Measurements from ENCODE around the gene CSNK2B. TPM values are rescaled to one million over a fixed set of nuclear protein-coding genes. Genes with fewer than 3 reads are reported as not detected.

Gene CSNK2B
- polyA plus RNA-seq = 100 to 1,000 TPM; 103 to 186 (median 172) TPM

DNA sequence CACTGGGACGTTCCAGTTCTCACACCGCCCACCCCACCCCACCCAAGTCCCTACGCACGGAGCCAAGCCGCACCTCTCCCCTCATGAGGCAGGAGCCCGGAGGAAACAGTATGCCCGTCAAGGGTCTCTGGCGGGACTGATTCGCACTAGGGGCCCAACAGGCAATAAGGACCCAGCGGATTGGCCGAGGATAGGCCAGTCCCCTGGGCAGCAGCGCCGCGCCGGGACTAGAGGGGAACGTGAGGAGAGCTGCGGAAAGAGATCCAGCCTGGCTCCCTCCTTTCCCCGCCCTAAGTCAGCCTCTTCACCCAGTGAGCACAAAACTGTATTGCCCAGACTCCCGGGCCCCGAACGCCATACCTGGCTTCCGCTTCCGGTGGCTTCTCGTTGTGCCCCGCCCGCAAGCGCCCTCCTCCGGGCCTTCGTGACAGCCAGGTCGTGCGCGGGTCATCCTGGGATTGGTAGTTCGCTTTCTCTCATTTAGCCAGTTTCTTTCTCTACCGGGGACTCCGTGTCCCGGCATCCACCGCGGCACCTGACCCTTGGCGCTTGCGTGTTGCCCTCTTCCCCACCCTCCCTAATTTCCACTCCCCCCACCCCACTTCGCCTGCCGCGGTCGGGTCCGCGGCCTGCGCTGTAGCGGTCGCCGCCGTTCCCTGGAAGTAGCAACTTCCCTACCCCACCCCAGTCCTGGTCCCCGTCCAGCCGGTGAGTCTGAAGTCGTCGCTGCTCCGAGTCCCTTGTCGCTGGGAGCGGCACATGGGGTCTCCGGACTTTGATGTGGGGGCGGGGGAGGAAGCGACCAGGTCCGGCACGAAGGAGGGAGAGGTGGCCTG is at the start of gene CSNK2B:
Gene CSNK2B, plus strand, starts transcription at position 580 of the 836 bp plus-strand sequence. CDS start 752 bp downstream, outside the sequence.
- peak within 1 kb of the TSS; percentile 79 for H3K27ac ChIP-seq (ENCODE audit: low read depth, low read length)
- WGBS, 3 donors = 0% methylated on average over 62 to 63 of the region's 63 CpGs

DNA sequence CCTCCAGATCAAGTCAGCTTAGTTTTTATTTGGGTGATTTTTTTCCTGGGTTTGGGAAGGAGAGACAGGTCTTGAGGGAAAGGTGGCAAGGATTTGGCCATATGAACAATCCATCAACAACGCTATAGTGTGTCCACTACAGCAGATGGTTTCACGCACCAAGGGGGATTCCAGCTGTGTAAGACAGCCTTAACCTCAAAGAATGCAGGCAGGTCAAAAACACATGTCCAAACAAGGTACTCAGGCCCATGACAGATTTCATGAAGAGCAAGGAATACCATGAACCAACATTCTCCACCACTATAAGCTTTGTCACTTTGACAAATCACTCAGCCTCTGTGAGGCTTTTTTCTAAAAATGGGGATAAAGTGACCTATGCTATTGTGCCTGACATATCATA is 48.9 kb upstream of the CSNK2B start:
- no peak overlapping the region for H3K27ac ChIP-seq (ENCODE audit: low read depth, low read length)
- WGBS, 3 donors = 77 to 86% (median 80%) methylated on average over 2 of the region's 2 CpGs

DNA sequence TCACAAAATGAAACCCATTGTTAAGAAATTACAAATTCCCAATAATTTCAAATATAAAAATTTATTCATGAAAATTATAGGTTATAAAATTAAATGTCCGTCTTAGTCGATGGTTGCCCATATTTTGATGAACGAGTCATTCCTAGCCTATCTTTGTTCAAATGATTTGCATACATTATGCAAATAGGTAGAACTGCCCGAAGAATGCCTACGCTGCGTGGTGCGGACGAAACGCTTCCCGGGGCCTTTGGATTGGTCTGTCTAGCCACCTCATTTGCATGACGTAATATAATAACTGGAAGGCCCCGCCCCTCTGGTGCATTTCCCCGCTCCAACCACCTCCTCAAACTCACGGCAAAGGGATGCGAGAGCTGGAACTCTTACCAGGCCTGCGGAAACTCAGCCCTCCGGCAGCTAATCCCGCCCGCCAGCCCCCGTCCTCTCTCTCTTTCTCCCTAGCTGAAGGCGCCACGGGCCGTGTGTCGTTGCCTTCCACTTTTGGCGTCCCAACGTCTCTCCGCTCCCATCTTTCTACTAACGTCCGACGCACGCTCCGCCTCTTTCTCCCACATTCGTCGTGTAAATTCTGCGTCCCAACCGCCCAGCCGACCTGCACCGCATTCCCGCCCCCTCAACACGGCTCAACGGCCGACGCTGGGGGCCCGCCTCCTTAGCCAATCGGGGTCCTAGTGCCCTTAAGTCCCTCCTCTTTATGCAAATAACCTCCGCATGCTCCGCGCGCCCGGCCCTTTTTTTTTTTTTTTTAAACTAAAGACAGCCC is 45.9 kb upstream of the CSNK2B start:
- 0 to 1% (median 0%) methylated on average over 50 of the region's 50 CpGs for WGBS, 3 donors

DNA sequence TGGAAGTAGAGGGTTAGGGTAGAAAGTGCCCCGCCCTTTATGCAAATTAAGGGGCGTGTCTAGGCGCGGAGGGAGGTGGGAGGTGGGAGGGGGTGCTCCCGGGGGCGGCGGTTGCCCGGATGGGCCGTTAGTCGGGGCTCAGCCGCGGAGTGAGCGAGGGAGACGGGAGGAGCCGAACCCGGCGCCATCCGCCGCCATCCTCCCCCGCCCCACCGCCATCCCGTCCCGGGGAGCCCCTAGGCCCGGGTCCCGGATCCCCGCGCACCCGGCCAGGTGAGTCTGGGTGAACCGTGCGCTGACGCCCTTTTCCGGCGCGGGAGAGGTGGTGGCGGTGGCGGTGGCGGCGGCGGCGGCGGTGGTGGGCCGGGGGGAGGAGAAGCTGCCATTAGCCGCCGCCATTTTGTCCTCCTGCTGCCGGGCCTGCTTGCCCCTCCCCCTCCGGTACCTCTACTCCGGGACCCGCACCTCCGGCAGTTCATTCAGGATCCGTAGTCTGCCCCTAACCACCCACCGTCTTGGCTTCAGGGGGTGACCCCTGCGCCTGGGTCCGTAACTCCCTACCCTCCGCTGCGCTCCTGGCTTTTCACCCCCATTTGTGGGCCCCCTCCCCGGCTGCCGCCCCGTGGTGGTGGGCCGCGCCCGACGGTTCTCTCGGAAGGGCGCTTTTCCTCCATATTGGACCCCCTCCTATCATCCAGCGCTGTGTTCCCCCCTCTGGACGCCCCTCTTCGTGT is 45.1 kb upstream of the CSNK2B start, which contains the start of gene PRRC2A:
Gene PRRC2A, plus strand, starts transcription at position 130 of the 734 bp plus-strand sequence. CDS start 2,075 bp downstream, outside the sequence.
- peak within 1 kb of the TSS; percentile 86 for H3K27ac ChIP-seq (ENCODE audit: low read depth, low read length)
- 0 to 1% (median 1%) methylated on average over 43 to 60 of the region's 67 CpGs for WGBS, 3 donors

More for the DNA sequence above, 45.9 kb upstream of the CSNK2B start:
- H3K27ac ChIP-seq (ENCODE audit: low read depth, low read length) = peak overlapping the region; percentile 75

DNA sequence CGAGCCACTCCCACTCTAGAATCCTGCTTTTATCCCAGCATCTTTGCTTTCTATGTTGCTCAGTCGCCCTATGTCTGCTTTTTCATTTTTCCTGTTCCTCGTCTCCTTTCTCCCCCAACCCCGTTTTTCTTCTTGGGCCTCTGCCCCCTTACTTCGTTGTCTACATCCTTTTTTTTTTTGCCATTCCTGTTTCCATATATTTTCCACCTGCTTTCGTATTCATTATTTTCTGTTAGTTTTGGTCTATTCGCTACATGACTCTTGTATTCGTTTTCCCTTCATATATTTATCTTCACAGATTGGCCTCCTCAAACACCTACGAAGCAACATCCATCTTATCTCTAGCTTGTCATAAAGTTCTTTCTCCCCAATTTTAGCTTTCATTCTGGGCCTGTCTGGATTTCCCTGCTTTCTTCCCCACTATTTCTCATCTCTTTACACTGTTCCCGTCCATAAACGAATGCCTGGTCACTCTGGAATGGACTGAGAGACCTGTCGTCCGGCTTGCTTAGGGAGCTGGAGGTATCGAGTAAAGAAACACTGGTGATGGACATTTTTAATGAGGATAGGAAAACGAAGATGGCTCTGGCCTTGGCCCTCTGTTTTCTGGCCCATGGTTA is 44.5 kb upstream of the CSNK2B start:
- 9 to 15% (median 14%) methylated on average over 15 of the region's 15 CpGs for WGBS, 3 donors
- H3K27ac ChIP-seq (ENCODE audit: low read depth, low read length) = peak overlapping the region; percentile 86

DNA sequence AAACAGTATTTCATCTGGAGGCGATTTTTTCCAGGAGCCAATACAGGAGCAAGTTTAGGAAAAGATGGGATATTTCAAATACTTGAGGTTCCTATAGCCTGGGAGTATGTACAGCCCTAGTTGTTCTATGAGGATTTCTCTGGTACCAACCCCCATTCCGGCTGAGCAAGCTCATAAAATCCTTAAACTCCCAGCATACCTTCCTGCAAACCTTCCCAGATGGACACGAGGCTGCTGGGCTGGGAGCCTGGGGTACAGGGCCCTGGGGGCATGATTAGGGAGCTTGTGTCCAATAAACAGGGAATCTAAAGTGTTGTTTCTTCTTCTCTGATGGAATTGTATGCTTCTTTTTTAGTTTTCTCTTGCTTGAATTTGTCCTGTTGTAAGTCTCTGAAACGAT is 43.9 kb upstream of the CSNK2B start:
- WGBS, 3 donors = 31 to 40% (median 39%) methylated on average over 4 of the region's 4 CpGs

DNA sequence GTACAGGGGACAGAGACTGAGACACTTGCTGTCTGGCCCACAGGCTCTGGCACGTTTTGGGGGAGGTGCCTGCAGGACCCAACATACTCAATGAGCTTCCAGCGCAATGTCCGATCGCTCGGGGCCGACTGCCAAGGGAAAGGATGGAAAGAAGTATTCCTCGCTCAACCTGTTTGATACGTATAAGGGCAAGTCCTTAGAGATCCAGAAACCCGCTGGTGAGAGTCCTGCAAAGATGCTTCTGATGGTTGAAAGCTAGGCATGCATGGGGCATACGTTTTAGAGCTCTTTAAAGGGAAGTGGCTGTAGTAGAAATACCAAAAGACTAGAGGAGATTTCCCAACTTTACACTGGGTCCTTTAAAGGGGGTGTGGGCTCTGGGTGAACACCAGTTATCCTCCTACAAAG is 43.2 kb upstream of the CSNK2B start:
- WGBS, 3 donors = 43 to 57% (median 55%) methylated on average over 10 of the region's 10 CpGs
- H3K27ac ChIP-seq (ENCODE audit: low read depth, low read length) = no peak overlapping the region

More for the DNA sequence above, 43.9 kb upstream of the CSNK2B start:
- H3K27ac ChIP-seq (ENCODE audit: low read depth, low read length) = no peak overlapping the region

DNA sequence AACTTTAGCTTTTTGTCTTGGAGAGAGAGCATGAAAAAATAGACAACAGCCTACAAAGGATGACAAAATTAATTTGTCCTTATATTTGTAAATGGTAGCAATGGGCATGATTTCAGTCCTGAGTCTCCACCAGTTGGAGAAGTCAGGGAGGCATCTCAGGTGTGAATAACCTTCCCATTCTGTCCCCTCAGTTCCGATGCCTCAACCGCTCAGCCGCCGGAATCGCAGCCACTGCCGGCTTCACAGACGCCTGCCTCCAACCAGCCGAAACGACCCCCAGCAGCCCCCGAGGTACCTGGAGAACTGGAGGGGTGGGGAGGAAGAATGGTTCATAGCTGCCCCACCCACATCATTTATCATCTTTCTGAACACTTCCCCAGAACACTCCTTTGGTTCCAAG is 41.8 kb upstream of the CSNK2B start:
- 88 to 90% (median 89%) methylated on average over 10 of the region's 10 CpGs for WGBS, 3 donors
- no peak overlapping the region for H3K27ac ChIP-seq (ENCODE audit: low read depth, low read length)

DNA sequence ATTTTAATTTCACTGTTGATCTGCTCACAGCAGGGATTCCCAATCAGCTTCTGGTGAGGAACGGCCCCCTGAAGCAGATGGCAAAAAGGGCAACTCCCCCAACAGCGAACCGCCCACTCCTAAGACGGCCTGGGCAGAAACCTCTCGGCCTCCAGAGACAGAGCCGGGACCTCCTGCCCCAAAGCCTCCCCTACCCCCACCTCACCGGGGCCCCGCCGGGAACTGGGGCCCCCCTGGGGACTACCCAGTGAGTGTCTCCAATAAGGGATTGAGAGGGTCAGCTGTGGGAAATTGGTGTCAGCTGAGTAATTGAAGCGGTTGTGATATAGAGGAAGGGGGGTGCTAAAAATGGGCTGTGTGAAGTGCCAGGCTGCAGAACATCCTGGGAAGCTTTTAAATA is 38.9 kb upstream of the CSNK2B start:
- 87 to 93% (median 88%) methylated on average over 10 of the region's 10 CpGs for WGBS, 3 donors
- H3K27ac ChIP-seq (ENCODE audit: low read depth, low read length) = no peak overlapping the region

DNA sequence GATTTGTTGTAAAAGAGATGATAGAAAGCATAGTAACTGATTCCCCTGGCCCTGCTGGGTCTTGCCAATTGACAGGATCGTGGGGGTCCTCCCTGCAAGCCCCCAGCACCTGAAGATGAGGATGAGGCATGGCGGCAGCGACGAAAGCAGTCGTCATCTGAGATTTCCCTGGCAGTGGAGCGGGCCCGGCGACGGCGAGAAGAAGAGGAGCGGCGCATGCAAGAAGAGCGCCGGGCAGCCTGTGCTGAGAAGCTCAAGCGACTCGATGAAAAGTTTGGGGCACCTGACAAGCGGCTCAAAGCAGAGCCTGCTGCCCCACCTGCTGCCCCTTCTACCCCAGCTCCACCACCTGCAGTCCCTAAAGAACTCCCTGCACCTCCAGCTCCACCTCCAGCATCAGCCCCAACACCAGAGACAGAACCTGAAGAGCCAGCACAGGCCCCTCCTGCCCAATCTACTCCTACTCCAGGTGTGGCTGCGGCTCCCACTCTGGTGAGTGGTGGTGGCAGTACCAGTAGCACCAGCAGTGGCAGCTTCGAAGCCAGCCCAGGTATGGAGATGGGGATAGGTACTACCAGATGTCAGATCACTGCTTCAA is 38.1 kb upstream of the CSNK2B start:
- WGBS, 3 donors = 94 to 98% (median 98%) methylated on average over 19 of the region's 19 CpGs
- no peak overlapping the region for H3K27ac ChIP-seq (ENCODE audit: low read depth, low read length)

DNA sequence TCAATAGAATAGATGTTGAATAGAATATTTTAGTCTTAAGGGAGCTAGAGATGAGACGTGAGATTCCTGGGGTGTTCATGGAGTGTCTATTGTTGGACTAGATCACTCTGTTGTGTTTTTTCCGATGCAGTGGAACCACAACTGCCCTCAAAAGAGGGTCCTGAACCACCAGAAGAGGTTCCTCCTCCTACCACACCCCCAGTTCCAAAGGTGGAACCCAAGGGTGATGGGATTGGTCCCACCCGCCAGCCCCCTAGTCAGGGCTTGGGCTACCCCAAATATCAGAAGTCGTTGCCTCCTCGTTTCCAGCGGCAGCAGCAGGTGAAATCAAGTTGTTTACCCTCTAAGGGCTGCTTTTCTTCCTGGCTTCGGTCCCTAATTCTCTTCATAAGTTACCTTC is 36.9 kb upstream of the CSNK2B start:
- 91 to 93% (median 92%) methylated on average over 7 of the region's 7 CpGs for whole genome bisulfite sequencing, 3 donors
- no peak overlapping the region for H3K27ac ChIP-seq (ENCODE audit: low read depth, low read length)

DNA sequence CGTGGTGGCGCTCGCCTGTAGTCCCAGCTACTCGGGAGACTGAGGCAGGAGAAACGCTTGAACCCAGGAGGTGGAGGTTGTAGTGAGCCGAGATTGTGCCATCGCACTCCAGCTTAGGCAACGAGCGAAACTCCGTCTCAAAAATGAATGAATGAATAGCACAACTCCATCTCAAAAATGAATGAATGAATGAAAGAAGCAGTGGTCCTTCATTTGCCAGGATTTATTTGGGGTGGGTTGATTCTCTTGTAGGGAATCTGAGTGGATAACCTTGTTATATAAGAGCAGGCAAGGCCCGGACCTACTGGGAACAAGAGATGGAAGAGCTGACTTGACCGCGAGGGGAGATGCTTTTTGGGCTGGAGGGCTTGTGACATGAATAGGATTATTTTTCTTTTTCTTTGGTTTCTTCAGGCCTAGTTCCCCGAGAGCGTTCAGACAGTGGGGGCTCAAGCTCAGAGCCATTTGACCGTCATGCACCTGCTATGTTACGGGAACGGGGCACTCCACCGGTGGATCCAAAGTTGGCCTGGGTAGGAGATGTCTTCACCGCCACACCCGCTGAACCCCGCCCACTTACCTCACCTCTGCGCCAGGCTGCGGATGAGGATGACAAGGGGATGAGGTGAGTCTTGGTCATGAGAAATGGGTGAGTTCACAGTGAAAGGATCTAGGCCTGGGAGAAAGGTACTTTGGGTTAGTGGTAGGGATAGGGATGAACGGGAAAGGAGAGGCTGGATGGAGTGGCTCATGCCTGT is 35.5 kb upstream of the CSNK2B start:
- no peak overlapping the region for H3K27ac ChIP-seq (ENCODE audit: low read depth, low read length)
- WGBS, 3 donors = 90 to 93% (median 92%) methylated on average over 25 of the region's 25 CpGs

DNA sequence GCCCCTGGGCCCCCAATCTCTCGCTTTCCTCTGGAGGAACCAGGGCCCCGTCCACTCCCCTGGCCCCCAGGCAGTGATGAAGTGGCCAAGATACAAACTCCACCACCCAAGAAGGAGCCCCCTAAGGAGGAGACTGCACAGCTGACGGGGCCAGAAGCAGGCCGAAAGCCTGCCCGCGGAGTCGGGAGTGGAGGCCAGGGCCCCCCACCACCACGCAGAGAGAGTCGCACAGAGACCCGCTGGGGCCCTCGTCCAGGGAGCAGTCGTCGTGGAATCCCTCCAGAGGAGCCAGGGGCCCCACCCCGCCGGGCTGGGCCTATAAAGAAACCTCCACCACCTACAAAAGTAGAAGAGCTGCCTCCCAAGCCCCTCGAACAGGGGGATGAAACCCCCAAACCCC is 34.7 kb upstream of the CSNK2B start:
- 77 to 90% (median 83%) methylated on average over 15 to 16 of the region's 16 CpGs for WGBS, 3 donors
- H3K27ac ChIP-seq (ENCODE audit: low read depth, low read length) = no peak overlapping the region

DNA sequence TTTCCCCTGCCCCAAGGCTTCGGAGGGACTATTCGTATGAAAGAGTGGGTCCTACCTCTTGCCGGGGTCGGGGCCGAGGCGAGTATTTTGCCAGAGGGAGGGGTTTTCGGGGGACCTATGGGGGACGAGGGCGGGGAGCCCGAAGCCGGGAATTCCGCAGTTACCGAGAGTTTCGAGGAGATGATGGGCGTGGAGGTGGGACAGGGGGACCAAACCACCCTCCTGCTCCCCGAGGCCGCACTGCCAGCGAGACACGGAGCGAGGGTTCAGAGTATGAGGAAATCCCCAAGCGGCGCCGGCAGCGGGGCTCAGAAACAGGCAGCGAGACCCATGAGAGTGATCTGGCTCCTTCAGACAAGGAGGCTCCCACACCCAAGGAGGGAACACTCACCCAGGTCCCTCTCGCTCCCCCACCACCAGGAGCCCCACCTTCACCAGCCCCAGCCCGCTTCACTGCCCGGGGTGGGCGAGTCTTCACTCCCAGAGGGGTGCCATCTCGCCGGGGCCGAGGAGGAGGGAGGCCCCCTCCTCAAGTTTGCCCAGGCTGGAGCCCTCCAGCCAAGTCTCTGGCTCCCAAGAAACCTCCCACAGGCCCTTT is 34.1 kb upstream of the CSNK2B start:
- no peak overlapping the region for H3K27ac ChIP-seq (ENCODE audit: low read depth, low read length)
- WGBS, 3 donors = 89 to 92% (median 89%) methylated on average over 30 to 32 of the region's 32 CpGs

DNA sequence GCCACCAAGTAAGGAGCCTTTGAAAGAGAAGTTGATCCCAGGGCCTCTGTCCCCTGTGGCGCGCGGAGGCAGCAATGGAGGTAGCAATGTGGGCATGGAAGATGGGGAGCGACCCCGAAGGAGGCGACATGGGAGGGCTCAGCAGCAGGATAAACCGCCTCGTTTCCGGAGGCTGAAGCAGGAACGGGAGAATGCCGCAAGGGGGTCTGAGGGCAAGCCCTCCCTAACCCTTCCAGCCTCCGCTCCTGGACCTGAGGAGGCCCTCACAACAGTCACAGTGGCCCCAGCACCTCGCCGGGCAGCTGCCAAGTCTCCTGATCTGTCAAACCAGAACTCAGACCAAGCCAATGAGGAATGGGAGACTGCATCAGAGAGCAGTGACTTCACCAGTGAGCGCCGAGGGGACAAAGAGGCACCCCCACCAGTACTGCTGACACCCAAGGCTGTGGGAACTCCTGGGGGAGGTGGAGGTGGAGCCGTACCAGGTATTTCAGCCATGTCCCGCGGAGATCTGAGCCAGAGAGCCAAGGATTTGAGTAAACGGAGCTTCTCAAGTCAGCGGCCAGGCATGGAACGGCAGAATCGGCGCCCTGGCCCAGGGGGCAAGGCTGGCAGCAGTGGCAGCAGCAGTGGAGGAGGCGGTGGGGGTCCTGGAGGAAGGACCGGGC is 33.5 kb upstream of the CSNK2B start:
- H3K27ac ChIP-seq (ENCODE audit: low read depth, low read length) = no peak overlapping the region
- WGBS, 3 donors = 90 to 94% (median 92%) methylated on average over 26 of the region's 26 CpGs

DNA sequence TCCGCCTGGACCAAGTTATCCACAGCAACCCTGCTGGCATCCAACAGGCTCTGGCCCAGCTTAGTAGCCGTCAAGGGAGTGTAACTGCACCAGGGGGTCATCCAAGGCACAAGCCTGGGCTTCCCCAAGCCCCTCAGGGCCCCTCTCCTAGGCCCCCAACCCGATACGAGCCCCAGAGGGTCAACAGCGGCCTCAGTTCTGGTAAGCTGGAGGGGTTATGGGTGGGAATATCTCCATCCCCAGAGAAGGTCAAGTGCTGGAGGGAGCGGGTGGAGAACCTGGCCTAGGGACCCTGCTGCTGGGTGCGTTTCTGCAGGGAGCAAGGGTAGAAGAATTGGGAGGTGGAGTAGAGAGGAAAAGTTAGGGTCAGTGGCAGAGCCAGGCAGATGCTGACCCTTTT is 32.4 kb upstream of the CSNK2B start:
- 87 to 92% (median 91%) methylated on average over 7 of the region's 7 CpGs for WGBS, 3 donors
- no peak overlapping the region for H3K27ac ChIP-seq (ENCODE audit: low read depth, low read length)
